IMR-90 (cell line): ENCODE results near the gene ZNF662.

ENCODE experiments used
- BHLHE40 ChIP-seq: fragments of 150-350 bp; IDR thresholded peaks from 2 replicates; pipeline ENCODE4 v1.6.1; 2016; ENCODE audit warnings: mild to moderate bottlenecking, low read depth, low read length
- CTCF ChIP-seq: conservative IDR thresholded peaks from 2 replicates; pipeline ENCODE4 v1.5.1; 2012; ENCODE audit warnings: mild to moderate bottlenecking, low read depth, low read length, improper control_type of control experiment
- FOS ChIP-seq: fragments of 150-350 bp; IDR thresholded peaks from 2 replicates; pipeline ENCODE4 v1.6.1; 2016; ENCODE audit warnings: low read depth, low read length
- MAZ ChIP-seq: IDR thresholded peaks from 2 replicates; pipeline ENCODE4 v1.6.1; 2012; ENCODE audit warnings: low read depth, mild to moderate bottlenecking, low read length, improper control_type of control experiment, moderate library complexity, borderline replicate concordance
- POLR2A ChIP-seq: IDR thresholded peaks from 2 replicates; pipeline ENCODE4 v1.6.1; 2012; ENCODE audit warnings: mild to moderate bottlenecking, low read depth, low read length
- RAD21 ChIP-seq: IDR thresholded peaks from 2 replicates; pipeline ENCODE4 v1.6.1; 2012; ENCODE audit warnings: low read length, improper control_type of control experiment
- RFX5 ChIP-seq: IDR thresholded peaks from 2 replicates; pipeline ENCODE4 v1.8.0; 2012; ENCODE audit warnings: low read depth, mild to moderate bottlenecking, low read length, moderate library complexity
- USF2 ChIP-seq: fragments of 150-350 bp; IDR thresholded peaks from 2 replicates; pipeline ENCODE4 v1.6.1; 2017; ENCODE audit warnings: mild to moderate bottlenecking, antibody characterized with exemption, low read length, low read depth

GRCh38 chr3:42892169-42892568 is 13.8 kb upstream of the ZNF662 start:
- no peak for TF ChIP-seq CTCF
- no peak for TF ChIP-seq USF2
- no peak for TF ChIP-seq BHLHE40
- TF ChIP-seq MAZ, result no peak
- TF ChIP-seq POLR2A, result no peak
- TF ChIP-seq FOS, result no peak
- TF ChIP-seq RAD21, result no peak
- TF ChIP-seq RFX5, result no peak
